ENCODE measurements around the gene CTNNA3.

Gene CTNNA3

GRCh38 chr10:66180581-66181318, 1515.2 kb downstream of the CTNNA3 start:
- TF ChIP-seq CTCF (IDR thresholded peaks at IDR 0.05; ENCODE audit: low read depth, low read length), result peak; percentile 37; the same call in 1 of the 2 replicates
- H3K4me3 ChIP-seq (ENCODE audit: low read depth, low read length), result no peak overlapping the region

GRCh38 chr10:66180021-66180420, 1516.0 kb downstream of the CTNNA3 start:
- TF ChIP-seq CTCF (IDR thresholded peaks at IDR 0.05; ENCODE audit: low read depth, low read length), result no peak
- H3K4me3 ChIP-seq (ENCODE audit: low read depth, low read length), result no peak overlapping the region

- no peak overlapping the region for H3K4me3 ChIP-seq (ENCODE audit: low read depth, low read length)
These were observed 1519.2 kb downstream of the CTNNA3 start for GRCh38 chr10:66176772-66177171.

GRCh38 chr10:66167816-66168215, 1528.2 kb downstream of the CTNNA3 start:
- no peak overlapping the region for H3K4me3 ChIP-seq (ENCODE audit: low read depth, low read length)
- TF ChIP-seq CTCF (IDR thresholded peaks at IDR 0.05; ENCODE audit: low read depth, low read length), result no peak

More at GRCh38 chr10:66176772-66177171, 1519.2 kb downstream of the CTNNA3 start:
- no peak for TF ChIP-seq CTCF (IDR thresholded peaks at IDR 0.05; ENCODE audit: low read depth, low read length)

- TF ChIP-seq CTCF (IDR thresholded peaks at IDR 0.05; ENCODE audit: low read depth, low read length), result no peak
- H3K4me3 ChIP-seq (ENCODE audit: low read depth, low read length), result no peak overlapping the region
These were observed 1533.3 kb downstream of the CTNNA3 start for GRCh38 chr10:66162560-66163143.

- no peak for TF ChIP-seq CTCF (IDR thresholded peaks at IDR 0.05; ENCODE audit: low read depth, low read length)
- no peak overlapping the region for H3K4me3 ChIP-seq (ENCODE audit: low read depth, low read length)
These were observed 1544.6 kb downstream of the CTNNA3 start for GRCh38 chr10:66151346-66151745.

GRCh38 chr10:66148312-66148711, 1547.7 kb downstream of the CTNNA3 start:
- TF ChIP-seq CTCF (IDR thresholded peaks at IDR 0.05; ENCODE audit: low read depth, low read length), result no peak
- H3K4me3 ChIP-seq (ENCODE audit: low read depth, low read length), result no peak overlapping the region
